LNCAP (cell line): ENCODE data around the gene PLPPR1.

Experiments
- CTCF ChIP-seq: fragments of 450-650 bp; IDR thresholded peaks from 2 replicates; pipeline ENCODE4 v1.5.1; 2017; ENCODE audit warnings: mild to moderate bottlenecking

The PLPPR1 gene

GRCh38 chr9:101271102-101271501 lies 242.6 kb downstream of the PLPPR1 start:
- no peak for TF ChIP-seq CTCF

- TF ChIP-seq CTCF, result no peak
Measured at GRCh38 chr9:101274971-101275768, 246.6 kb downstream of the PLPPR1 start.

- TF ChIP-seq CTCF, result no peak
Measured at GRCh38 chr9:101275769-101276250, 247.3 kb downstream of the PLPPR1 start.

- no peak for TF ChIP-seq CTCF
Measured at GRCh38 chr9:101299901-101300300, 271.4 kb downstream of the PLPPR1 start.

- TF ChIP-seq CTCF, result no peak
Measured at GRCh38 chr9:101307051-101307450, 278.5 kb downstream of the PLPPR1 start.

GRCh38 chr9:101307524-101308213 lies 279.1 kb downstream of the PLPPR1 start:
- TF ChIP-seq CTCF, result no peak

- no peak for TF ChIP-seq CTCF
Measured at GRCh38 chr9:101309139-101309538, 280.6 kb downstream of the PLPPR1 start.
